ENCODE data around the gene GGT6.

GGT6 gene

GRCh38 chr17:4539576-4540223, 20.7 kb downstream of the GGT6 start:
- no peaks in the 10 kb centered on the region for H3K9me3 ChIP-seq
- H3K27me3 ChIP-seq (ENCODE audit: low read depth), result no peaks in the 10 kb centered on the region
- H3K36me3 ChIP-seq (replicated peaks), result peaks cover 71% of the 10 kb centered on the region

GRCh38 chr17:4539025-4539424, 21.4 kb downstream of the GGT6 start:
- Histone ChIP-seq H3K27me3 (ENCODE audit: low read depth) (no peaks in the 10 kb centered on the region), H3K36me3 (replicated peaks) (peaks cover 68% of the 10 kb centered on the region), H3K4me3 (no peak overlapping the region), H3K4me1 (no peaks in the 10 kb centered on the region), H3K9me3 (no peaks in the 10 kb centered on the region)
- in situ Hi-C loops (cut with MboI; ENCODE audit: low sequenced_read_pairs), result no loop called here
- DNase-seq (ENCODE audit: low spot score in 2 of 2), result no peak

More at GRCh38 chr17:4539576-4540223, 20.7 kb downstream of the GGT6 start:
- no peak for DNase-seq (ENCODE audit: low spot score in 2 of 2)
- no peaks in the 10 kb centered on the region for H3K4me1 ChIP-seq
- no peak overlapping the region for H3K4me3 ChIP-seq
- in situ Hi-C loops (cut with MboI; ENCODE audit: low sequenced_read_pairs), result no loop called here

- no peaks in the 10 kb centered on the region for H3K27me3 ChIP-seq (ENCODE audit: low read depth)
- no peaks in the 10 kb centered on the region for H3K4me1 ChIP-seq
- in situ Hi-C loops (cut with MboI; ENCODE audit: low sequenced_read_pairs), result no loop called here
- peaks cover 62% of the 10 kb centered on the region for H3K36me3 ChIP-seq (replicated peaks)
- no peak overlapping the region for H3K4me3 ChIP-seq
- no peak for DNase-seq (ENCODE audit: low spot score in 2 of 2)
- no peaks in the 10 kb centered on the region for H3K9me3 ChIP-seq
Measured at GRCh38 chr17:4538236-4539002, 22.0 kb downstream of the GGT6 start.

DNA sequence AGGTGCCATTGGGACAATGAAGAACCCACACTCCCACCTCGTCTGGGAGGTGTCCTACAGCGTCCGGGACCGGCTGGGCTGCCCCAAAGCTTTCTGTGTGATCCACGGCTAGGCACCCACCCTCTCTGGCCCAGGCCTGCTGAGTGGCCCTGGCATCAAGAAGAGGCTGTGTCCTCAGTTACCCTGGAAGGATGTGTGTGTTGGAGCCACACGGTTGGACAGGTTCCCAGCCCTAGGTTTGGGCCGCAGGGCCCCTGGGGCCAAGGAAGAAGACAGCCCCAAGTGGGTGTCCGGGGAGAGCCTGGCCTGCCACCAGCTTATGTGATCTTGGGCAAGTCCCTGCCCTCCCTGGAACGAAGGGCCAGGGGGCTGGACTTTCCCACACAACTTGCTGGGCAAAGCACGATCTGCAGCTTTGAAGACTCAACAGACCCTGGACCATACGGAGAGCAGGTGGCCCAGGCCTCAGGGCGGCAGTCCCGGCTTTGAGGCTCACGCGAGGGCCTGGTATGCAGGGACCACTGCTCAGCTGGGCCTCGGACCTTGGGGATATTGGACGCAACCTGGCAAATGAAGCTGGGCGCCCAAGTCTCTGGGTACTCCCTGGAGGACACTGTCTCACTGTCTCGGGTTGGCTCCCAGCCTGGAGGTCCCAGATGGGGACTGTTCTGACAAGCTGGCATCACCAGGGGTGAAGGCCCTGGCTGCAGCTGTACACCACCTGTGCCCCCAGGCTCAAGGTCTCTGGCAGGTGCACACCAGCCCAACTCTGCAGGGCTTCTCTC, 22.7 kb downstream of the GGT6 start:
- Histone ChIP-seq H3K36me3 (replicated peaks) (peaks cover 54% of the 10 kb centered on the region), H3K4me3 (no peak overlapping the region), H3K9me3 (no peaks in the 10 kb centered on the region), H3K4me1 (no peaks in the 10 kb centered on the region), H3K27me3 (ENCODE audit: low read depth) (no peaks in the 10 kb centered on the region)
- no peak for DNase-seq (ENCODE audit: low spot score in 2 of 2)
- in situ Hi-C loops (cut with MboI; ENCODE audit: low sequenced_read_pairs), result no loop called here

- peaks cover 47% of the 10 kb centered on the region for H3K36me3 ChIP-seq (replicated peaks)
- no peak overlapping the region for H3K4me3 ChIP-seq
- no peaks in the 10 kb centered on the region for H3K9me3 ChIP-seq
- in situ Hi-C loops (cut with MboI; ENCODE audit: low sequenced_read_pairs), result no loop called here
- no peaks in the 10 kb centered on the region for H3K27me3 ChIP-seq (ENCODE audit: low read depth)
- DNase-seq (ENCODE audit: low spot score in 2 of 2), result no peak
- no peaks in the 10 kb centered on the region for H3K4me1 ChIP-seq
Measured at GRCh38 chr17:4536742-4537411, 23.5 kb downstream of the GGT6 start.

DNA sequence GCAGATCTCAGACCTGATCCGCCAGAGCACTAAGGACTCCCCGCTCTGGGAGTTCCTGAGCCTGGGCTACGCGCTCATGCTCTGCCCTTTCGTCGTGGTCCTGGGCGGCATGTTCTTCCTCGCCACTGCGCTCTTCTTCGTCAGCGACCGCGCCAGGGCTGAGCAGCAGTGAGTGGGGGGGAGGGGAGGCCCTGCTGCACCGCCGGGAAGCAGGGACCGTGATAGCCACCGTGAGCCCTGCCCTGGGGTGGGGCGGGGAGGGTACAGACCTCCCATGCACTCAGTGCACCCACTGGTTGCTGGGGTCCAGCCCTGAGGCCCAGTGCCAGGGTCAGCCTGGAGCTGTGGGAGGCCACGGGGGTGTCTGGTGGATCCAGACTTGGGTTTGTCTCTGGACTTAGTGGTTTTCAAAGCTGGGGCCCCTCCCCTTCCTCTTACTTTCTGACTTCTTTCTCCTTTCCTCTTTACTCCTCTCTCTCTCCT, 24.1 kb downstream of the GGT6 start:
- no peaks in the 10 kb centered on the region for H3K27me3 ChIP-seq (ENCODE audit: low read depth)
- in situ Hi-C loops (cut with MboI; ENCODE audit: low sequenced_read_pairs), result no loop called here
- H3K4me1 ChIP-seq, result no peaks in the 10 kb centered on the region
- H3K36me3 ChIP-seq (replicated peaks), result peaks cover 41% of the 10 kb centered on the region
- H3K4me3 ChIP-seq, result no peak overlapping the region
- no peak for DNase-seq (ENCODE audit: low spot score in 2 of 2)
- no peaks in the 10 kb centered on the region for H3K9me3 ChIP-seq

- no peaks in the 10 kb centered on the region for H3K9me3 ChIP-seq
- peaks cover 36% of the 10 kb centered on the region for H3K36me3 ChIP-seq (replicated peaks)
- no peak for DNase-seq (ENCODE audit: low spot score in 2 of 2)
- H3K4me1 ChIP-seq, result no peaks in the 10 kb centered on the region
- no peaks in the 10 kb centered on the region for H3K27me3 ChIP-seq (ENCODE audit: low read depth)
- no peak overlapping the region for H3K4me3 ChIP-seq
- in situ Hi-C loops (cut with MboI; ENCODE audit: low sequenced_read_pairs), result no loop called here
Measured at GRCh38 chr17:4535667-4536258, 24.6 kb downstream of the GGT6 start.

GRCh38 chr17:4534928-4535666, 25.3 kb downstream of the GGT6 start:
- H3K36me3 ChIP-seq (replicated peaks), result peaks cover 29% of the 10 kb centered on the region
- in situ Hi-C loops (cut with MboI; ENCODE audit: low sequenced_read_pairs), result no loop called here
- no peaks in the 10 kb centered on the region for H3K9me3 ChIP-seq
- DNase-seq (ENCODE audit: low spot score in 2 of 2), result no peak
- H3K27me3 ChIP-seq (ENCODE audit: low read depth), result no peaks in the 10 kb centered on the region
- no peaks in the 10 kb centered on the region for H3K4me1 ChIP-seq
- no peak overlapping the region for H3K4me3 ChIP-seq

DNA sequence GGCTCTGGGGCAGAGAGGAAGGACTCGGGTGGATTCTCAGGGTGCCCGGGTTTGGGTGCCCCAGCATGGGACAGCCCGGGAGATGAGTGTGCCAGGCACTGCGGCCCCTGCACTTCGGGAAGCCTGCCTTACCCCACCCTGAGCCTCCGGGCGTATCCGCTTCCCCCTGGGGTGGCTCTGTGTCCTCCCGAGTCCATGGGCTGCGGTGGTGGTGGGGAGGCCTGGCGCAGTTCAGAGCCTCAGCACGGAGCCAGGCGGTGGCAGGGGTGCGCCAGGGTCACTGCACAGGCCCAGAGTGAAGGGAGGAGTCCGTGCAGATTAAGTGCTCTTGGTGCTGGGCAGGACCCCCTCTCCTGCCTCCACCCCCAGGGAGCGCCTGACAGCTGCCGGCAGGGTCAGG, 25.9 kb downstream of the GGT6 start:
- Histone ChIP-seq H3K36me3 (replicated peaks) (peaks cover 23% of the 10 kb centered on the region), H3K27me3 (ENCODE audit: low read depth) (no peaks in the 10 kb centered on the region), H3K4me1 (no peaks in the 10 kb centered on the region), H3K4me3 (no peak overlapping the region), H3K9me3 (no peaks in the 10 kb centered on the region)
- no peak for DNase-seq (ENCODE audit: low spot score in 2 of 2)
- in situ Hi-C loops (cut with MboI; ENCODE audit: low sequenced_read_pairs), result no loop called here

DNA sequence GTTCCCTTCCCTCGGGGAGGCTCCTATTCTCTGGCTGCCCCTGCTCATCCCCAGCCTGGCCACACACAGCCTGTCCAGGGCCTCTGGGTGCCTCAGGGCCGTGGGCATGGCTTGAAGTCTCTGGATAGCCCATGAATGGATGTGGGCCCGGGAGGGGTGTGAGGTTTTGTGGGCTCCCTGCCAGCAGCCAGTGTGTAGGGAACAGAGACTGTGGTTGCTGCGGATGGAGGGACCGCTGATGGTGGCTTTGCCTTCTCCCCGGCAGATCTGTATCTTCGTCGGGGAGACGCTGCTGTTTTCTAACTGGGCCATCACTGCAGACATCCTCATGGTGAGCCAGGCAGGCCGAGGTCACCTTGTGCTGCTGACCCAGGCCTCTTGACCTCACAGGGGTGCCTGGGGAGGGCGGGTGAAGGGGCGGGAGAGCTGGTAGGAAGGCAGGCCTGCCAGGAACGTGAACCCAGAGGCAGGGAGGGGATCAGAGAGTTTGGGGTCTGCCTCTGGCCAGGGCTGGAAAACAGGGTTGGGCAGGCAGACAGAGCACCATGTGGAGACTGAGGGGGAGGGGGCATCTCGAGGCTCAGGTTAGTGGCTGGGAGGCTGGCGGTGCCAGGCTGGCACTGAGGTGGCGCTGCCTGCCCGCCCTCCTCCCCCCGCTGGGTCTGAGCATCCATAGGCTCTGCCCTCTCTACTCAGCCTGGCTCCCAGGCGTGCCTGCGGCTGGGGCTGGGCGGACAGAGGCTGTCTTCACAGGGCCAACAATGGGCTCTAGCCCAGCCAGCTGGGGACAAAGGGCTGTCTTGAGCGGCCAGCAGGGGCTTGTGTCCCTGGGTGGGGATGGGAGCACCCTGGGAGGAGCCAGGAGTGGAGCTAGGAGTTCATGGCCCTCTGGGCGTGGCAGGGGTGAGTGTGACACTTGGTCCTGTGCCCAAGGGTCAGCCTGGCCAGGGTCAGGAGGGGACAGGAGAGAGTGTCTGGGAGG, 26.6 kb downstream of the GGT6 start:
- in situ Hi-C loops (cut with MboI; ENCODE audit: low sequenced_read_pairs), result no loop called here
- Histone ChIP-seq H3K27me3 (ENCODE audit: low read depth) (no peaks in the 10 kb centered on the region), H3K9me3 (no peaks in the 10 kb centered on the region), H3K4me3 (no peak overlapping the region), H3K4me1 (no peaks in the 10 kb centered on the region), H3K36me3 (replicated peaks) (peaks cover 16% of the 10 kb centered on the region)
- peak in 1 of 2 experiments; percentile 52 for DNase-seq (ENCODE audit: low spot score in 2 of 2)

DNA sequence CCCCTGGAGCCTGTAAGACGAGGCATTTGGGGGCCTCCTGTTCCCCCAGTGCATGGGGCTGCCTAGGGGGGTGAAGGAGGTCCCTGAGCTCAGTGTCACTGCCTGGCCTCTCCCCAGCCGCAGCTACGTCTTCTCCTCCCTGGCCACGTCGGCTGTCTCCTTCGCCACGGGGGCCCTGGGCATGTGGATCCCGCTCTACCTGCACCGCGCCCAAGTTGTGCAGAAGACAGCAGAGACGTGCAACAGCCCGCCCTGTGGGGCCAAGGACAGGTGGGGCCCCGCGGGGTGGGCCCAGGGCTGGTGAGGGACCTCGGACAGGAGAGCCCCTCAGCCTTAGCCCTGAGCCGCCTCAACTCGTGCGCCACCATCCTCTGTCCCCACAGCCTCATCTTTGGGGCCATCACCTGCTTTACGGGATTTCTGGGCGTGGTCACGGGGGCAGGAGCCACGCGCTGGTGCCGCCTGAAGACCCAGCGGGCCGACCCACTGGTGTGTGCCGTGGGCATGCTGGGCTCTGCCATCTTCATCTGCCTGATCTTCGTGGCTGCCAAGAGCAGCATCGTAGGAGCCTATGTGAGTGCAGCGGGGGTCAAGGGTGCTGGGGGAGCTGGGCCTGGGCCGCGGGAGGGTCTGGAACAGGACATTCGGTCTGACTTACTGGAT, 27.4 kb downstream of the GGT6 start:
- H3K9me3 ChIP-seq, result no peaks in the 10 kb centered on the region
- H3K36me3 ChIP-seq (replicated peaks), result peaks cover 9% of the 10 kb centered on the region
- no peak overlapping the region for H3K4me3 ChIP-seq
- no peak for DNase-seq (ENCODE audit: low spot score in 2 of 2)
- in situ Hi-C loops (cut with MboI; ENCODE audit: low sequenced_read_pairs), result no loop called here
- H3K27me3 ChIP-seq (ENCODE audit: low read depth), result no peaks in the 10 kb centered on the region; the same call in 1 of the 2 replicates
- H3K4me1 ChIP-seq, result no peaks in the 10 kb centered on the region
